ENCODE results near the gene ZNF728.

DNA sequence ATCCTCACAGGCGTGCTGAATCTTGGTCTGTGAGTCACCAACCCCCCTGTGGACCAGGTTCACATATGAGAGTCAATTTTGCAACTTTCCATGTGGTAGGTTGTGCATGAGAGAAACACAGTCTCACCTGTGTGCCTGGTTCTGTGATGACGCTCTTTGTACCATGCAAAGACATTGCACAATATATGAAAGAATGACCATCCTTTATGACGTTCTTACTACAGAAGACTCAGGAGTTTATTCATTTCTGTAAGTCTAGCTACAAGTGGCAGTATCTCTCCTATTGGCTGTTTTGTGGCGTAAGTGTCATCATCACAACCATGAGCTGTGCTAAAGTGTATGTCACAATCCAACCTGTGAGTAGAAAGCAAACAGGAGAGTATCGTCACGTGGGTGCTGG is 43.8 kb upstream of the ZNF728 start:
- TF ChIP-seq, protein P1, sequence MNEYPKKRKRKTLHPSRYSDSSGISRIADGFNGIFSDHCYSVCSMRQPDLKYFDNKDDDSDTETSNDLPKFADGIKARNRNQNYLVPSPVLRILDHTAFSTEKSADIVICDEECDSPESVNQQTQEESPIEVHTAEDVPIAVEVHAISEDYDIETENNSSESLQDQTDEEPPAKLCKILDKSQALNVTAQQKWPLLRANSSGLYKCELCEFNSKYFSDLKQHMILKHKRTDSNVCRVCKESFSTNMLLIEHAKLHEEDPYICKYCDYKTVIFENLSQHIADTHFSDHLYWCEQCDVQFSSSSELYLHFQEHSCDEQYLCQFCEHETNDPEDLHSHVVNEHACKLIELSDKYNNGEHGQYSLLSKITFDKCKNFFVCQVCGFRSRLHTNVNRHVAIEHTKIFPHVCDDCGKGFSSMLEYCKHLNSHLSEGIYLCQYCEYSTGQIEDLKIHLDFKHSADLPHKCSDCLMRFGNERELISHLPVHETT (CRISPR knock-in tag; conservative IDR thresholded peaks at IDR 0.05) = no peak
- no peak for TF ChIP-seq TCF12 (IDR thresholded peaks at IDR 0.05)
- TF ChIP-seq TCF12 (CRISPR knock-in tag; IDR thresholded peaks at IDR 0.05) = no peak
- TF ChIP-seq EZH2 (conservative IDR thresholded peaks at IDR 0.05; ENCODE audit: low read depth, low read length) = no peak
- TF ChIP-seq KLF16 (CRISPR knock-in tag; IDR thresholded peaks at IDR 0.05) = no peak
- no peak for TF ChIP-seq HNRNPK (IDR thresholded peaks at IDR 0.05; ENCODE audit: low read depth, low read length, poor library complexity, severe bottlenecking)
- TF ChIP-seq ATF7-NPFF (CRISPR knock-in tag; IDR thresholded peaks at IDR 0.05; ENCODE audit: low read depth) = no peak
- no peak for TF ChIP-seq ATF1 (CRISPR knock-in tag; IDR thresholded peaks at IDR 0.05)
- no peak for TF ChIP-seq POLR2AphosphoS5 (IDR thresholded peaks at IDR 0.05; ENCODE audit: low read depth, low read length)
- TF ChIP-seq SP1 (IDR thresholded peaks at IDR 0.05) = no peak
- no peak for TF ChIP-seq SP1 (CRISPR knock-in tag; IDR thresholded peaks at IDR 0.05)
- TF ChIP-seq ZNF589 (CRISPR knock-in tag; conservative IDR thresholded peaks at IDR 0.05) = no peak
